Endothelial cell of umbilical vein (primary cell): ENCODE data around the gene ZBTB20. TPM values are rescaled to one million over a fixed set of nuclear protein-coding genes. Genes with fewer than 3 reads are reported as not detected.

ENCODE experiments used
- BruUV-seq: library from RNA; stranded (reverse); fragments of 400-500 nt; replicated peaks from 2 replicates; lab custom pipeline; 2021; lab: Mats Ljungman, UMichigan
- CTCF ChIA-PET: fragments of 300-600, 350-600 bp; sonication (Branson Sonifier 250); formaldehyde crosslinking; loops from one replicate; lab custom pipeline; 2021; ENCODE audit warnings: antibody characterized with exemption, inconsistent platforms; lab: Charles Lee
- POLR2A ChIA-PET: fragments of 300-600, 350-600 bp; sonication (Branson Sonifier 250); formaldehyde crosslinking; loops from one replicate; lab custom pipeline; 2021; ENCODE audit warnings: antibody characterized with exemption, inconsistent platforms; lab: Charles Lee
- DNase-seq: peaks from one replicate; pipeline ENCODE4 v3.0.0-alpha.2; 2011; ENCODE audit warnings: low read depth, low spot score
- FAIRE-seq: peaks from 2 replicates; lab custom pipeline; 2011; peaks lifted over from hg19 to GRCh38; lab: Jason Lieb, UNC
- H2AFZ ChIP-seq: 2 replicates; pipeline ENCODE4 v1.6.0; 2012; ENCODE audit warnings: low read depth, low read length, control low read depth, inconsistent platforms
- H3K27ac ChIP-seq: 2 replicates; pipeline ENCODE4 v1.5.1; 2011; ENCODE audit warnings: low read depth, mild to moderate bottlenecking, control low read depth, low read length, moderate library complexity; ENCODE audit not compliant: insufficient read depth
- H3K27me3 ChIP-seq, 2 experiments: 2 replicates each; pipeline versions ENCODE4 v1.6.0 to v1.6.1; 2011; ENCODE audit warnings: low read length in 2 of 2, mixed read lengths in 1 of 2; ENCODE audit not compliant: control insufficient read depth in 2 of 2, insufficient read depth in 2 of 2
- H3K36me3 ChIP-seq, 2 experiments: 2 replicates in 1 of 2; 3 replicates in 1 of 2; pipeline ENCODE4 v1.5.1; 2011; ENCODE audit warnings: low read length in 2 of 2, mild to moderate bottlenecking in 1 of 2, moderate library complexity in 1 of 2; ENCODE audit not compliant: control insufficient read depth in 2 of 2, insufficient read depth in 2 of 2; ENCODE audit errors: extremely low read depth in 1 of 2
- H3K4me1 ChIP-seq: 3 replicates; pipeline ENCODE4 v1.5.1; 2011; ENCODE audit warnings: mild to moderate bottlenecking, low read length; ENCODE audit not compliant: control insufficient read depth, insufficient read depth; ENCODE audit errors: extremely low read depth
- H3K4me2 ChIP-seq: 2 replicates; pipeline ENCODE4 v1.6.1; 2011; ENCODE audit warnings: low read length, control low read depth, mixed read lengths; ENCODE audit not compliant: insufficient read depth
- H3K4me3 ChIP-seq, 3 experiments: fragments of 200-600 bp in 1 of 3; sonication (generic), shearing (Covaris generic) in 1 of 3; replicated peaks in 1 of 3; 2 replicates each; pipeline ENCODE4 v1.5.1; 2011 to 2016; ENCODE audit warnings: control low read depth in 3 of 3, low read length in 3 of 3, mild to moderate bottlenecking in 2 of 3, inconsistent platforms in 1 of 3, low read depth in 1 of 3, moderate library complexity in 1 of 3; ENCODE audit not compliant: insufficient read depth in 1 of 3
- H3K79me2 ChIP-seq: 2 replicates; pipeline ENCODE4 v1.6.0; 2012; ENCODE audit warnings: low read length, inconsistent platforms; ENCODE audit not compliant: control insufficient read depth, insufficient read depth
- H3K9ac ChIP-seq: replicated peaks from 2 replicates; pipeline ENCODE3; 2011; ENCODE audit warnings: low read length, control low read depth; ENCODE audit not compliant: insufficient read depth; ENCODE audit errors: extremely low read depth
- H3K9me1 ChIP-seq: replicated peaks from 3 replicates; pipeline ENCODE4 v1.6.0; 2011; ENCODE audit warnings: mild to moderate bottlenecking, low read length; ENCODE audit not compliant: control insufficient read depth, insufficient read depth; ENCODE audit errors: extremely low read depth
- H3K9me3 ChIP-seq: replicated peaks from 2 replicates; pipeline ENCODE4 v1.5.1; 2012; ENCODE audit warnings: low read length, inconsistent platforms; ENCODE audit not compliant: control insufficient read depth, insufficient read depth
- H4K20me1 ChIP-seq: replicated peaks from 2 replicates; pipeline ENCODE3; 2011; ENCODE audit warnings: mild to moderate bottlenecking, low read length; ENCODE audit not compliant: control insufficient read depth, insufficient read depth; ENCODE audit errors: extremely low read depth
- EZH2 ChIP-seq: IDR thresholded peaks from 2 replicates; pipeline ENCODE4 v1.6.1; 2012; ENCODE audit warnings: borderline replicate concordance, low read depth, mild to moderate bottlenecking, moderate library complexity, low read length, inconsistent platforms; ENCODE audit not compliant: severe bottlenecking
- FOS ChIP-seq: IDR thresholded peaks from 2 replicates; pipeline ENCODE4 v1.6.1; 2011; ENCODE audit warnings: mild to moderate bottlenecking, low read length, moderate library complexity, borderline replicate concordance; ENCODE audit not compliant: insufficient read depth
- GATA2 ChIP-seq: IDR thresholded peaks from 2 replicates; pipeline ENCODE4 v1.7.0; 2011; ENCODE audit warnings: low read depth, mild to moderate bottlenecking, moderate library complexity, mixed read lengths, low read length; ENCODE audit not compliant: insufficient read length, insufficient read depth
- JUN ChIP-seq: IDR thresholded peaks from 2 replicates; pipeline ENCODE4 v1.6.1; 2011; ENCODE audit warnings: borderline replicate concordance, low read depth; ENCODE audit not compliant: insufficient read length, insufficient read depth
- MYC ChIP-seq: IDR thresholded peaks from one replicate; pipeline ENCODE4 v1.6.1; 2011; ENCODE audit warnings: mild to moderate bottlenecking, low read depth, low read length
- POLR2A ChIP-seq: IDR thresholded peaks from 2 replicates; pipeline ENCODE4 v1.6.1; 2012; ENCODE audit warnings: low read depth, mild to moderate bottlenecking, control low read depth, low read length
- POLR2AphosphoS5 ChIP-seq: IDR thresholded peaks from 2 replicates; pipeline ENCODE4 v1.6.1; 2012; ENCODE audit warnings: low read depth, mild to moderate bottlenecking, control low read depth, low read length, moderate library complexity; ENCODE audit not compliant: insufficient read depth
- dilution Hi-C: fragments of 300-500 bp; cut with MboI; formaldehyde crosslinking; loops from one replicate; pipeline ENCODE4 v1.15.0; 2019; ENCODE audit warnings: low sequenced_read_pairs; ENCODE audit not compliant: extremely low pct_ligation_motif_present
- intact Hi-C: fragments of 100-400 bp; cut with micrococcal nuclease; formaldehyde crosslinking; loops from one replicate; pipeline ENCODE4 v1.10.0; 2022
- polyA plus RNA-seq, 4 experiments: library from polyadenylated mRNA; depleted of rRNA in 3 of 4; stranded (reverse) in 3 of 4; unstranded in 1 of 4; fragments of >200 nt; gene quantifications; 2 replicates each; pipeline versions ENCODE4 v1.2.1 to v1.2.3, GENCODE V29; 2011 to 2012; ENCODE audit warnings: missing spikeins in 1 of 4
- total RNA-seq: library from RNA; stranded (reverse); gene quantifications from 2 replicates; pipeline ENCODE4 v1.2.3, GENCODE V29; 2021
- TF ChIP-seq, protein P1 (sequence below), 2 donors: IDR thresholded peaks; 1 replicate in 1 of 2; 2 replicates in 1 of 2; pipeline ENCODE4 v1.5.1; 2011; ENCODE audit warnings: low read length in 2 of 2, mild to moderate bottlenecking in 2 of 2, moderate library complexity in 2 of 2, control low read depth in 1 of 2, inconsistent platforms in 1 of 2, low read depth in 1 of 2; ENCODE audit not compliant: insufficient read depth in 1 of 2; ENCODE audit errors: extremely low read depth in 1 of 2
- TF ChIP-seq, protein P2 (sequence below): IDR thresholded peaks from 2 replicates; pipeline ENCODE4 v1.6.1; 2011; ENCODE audit not compliant: insufficient read depth, insufficient read length

ZBTB20 gene
- total and polyA plus RNA-seq, 2 donors (not counting 3 experiments of a cell fraction or from before 2014, with no cell fraction given): 2.1 to 20.5 TPM

DNA sequence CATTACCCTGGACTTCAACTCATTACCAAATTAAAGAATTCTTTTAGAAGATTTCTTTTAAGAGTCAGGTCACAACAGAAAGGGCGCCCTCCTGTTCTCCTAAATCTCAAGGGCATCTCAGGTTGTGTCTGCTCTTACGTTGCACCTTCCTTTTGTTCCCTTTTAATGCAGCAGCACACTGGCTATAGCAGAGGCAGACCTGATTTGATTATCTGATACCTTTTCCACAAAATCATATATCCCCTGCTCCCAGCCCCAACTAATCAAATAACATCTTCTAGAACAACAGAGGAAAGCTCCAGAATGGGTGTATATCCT is 813.2 kb downstream of the ZBTB20 start:
- Histone ChIP-seq H2AFZ (no peak overlapping the region), H4K20me1 (no peaks in the 10 kb centered on the region), H3K4me2 (no peak overlapping the region), H3K27ac (no peak overlapping the region), H3K9me1 (no peaks in the 10 kb centered on the region), H3K36me3 (peaks cover 0 to 1% of the 10 kb centered on the region in 2 experiments), H3K27me3 (no peaks in the 10 kb centered on the region), H3K4me3 (no peak overlapping the region), H3K4me1 (no peaks in the 10 kb centered on the region), H3K9ac (no peak overlapping the region), H3K79me2 (no peaks in the 10 kb centered on the region), H3K9me3 (no peaks in the 10 kb centered on the region)
- intact Hi-C loops (no loop called here), dilution Hi-C loops (no loop called here)
- no peak for DNase-seq
- POLR2A ChIA-PET: no interaction called here
- FAIRE-seq: no peak
- no TSS peak for BruUV-seq
- CTCF ChIA-PET: interaction anchor here (1.0 to 1.1 kb wide), 2 partner anchors 13 to 64 kb away, joined by 3 read pairs; no protein-coding TSS in a partner anchor
- no peak for TF ChIP-seq EZH2

DNA sequence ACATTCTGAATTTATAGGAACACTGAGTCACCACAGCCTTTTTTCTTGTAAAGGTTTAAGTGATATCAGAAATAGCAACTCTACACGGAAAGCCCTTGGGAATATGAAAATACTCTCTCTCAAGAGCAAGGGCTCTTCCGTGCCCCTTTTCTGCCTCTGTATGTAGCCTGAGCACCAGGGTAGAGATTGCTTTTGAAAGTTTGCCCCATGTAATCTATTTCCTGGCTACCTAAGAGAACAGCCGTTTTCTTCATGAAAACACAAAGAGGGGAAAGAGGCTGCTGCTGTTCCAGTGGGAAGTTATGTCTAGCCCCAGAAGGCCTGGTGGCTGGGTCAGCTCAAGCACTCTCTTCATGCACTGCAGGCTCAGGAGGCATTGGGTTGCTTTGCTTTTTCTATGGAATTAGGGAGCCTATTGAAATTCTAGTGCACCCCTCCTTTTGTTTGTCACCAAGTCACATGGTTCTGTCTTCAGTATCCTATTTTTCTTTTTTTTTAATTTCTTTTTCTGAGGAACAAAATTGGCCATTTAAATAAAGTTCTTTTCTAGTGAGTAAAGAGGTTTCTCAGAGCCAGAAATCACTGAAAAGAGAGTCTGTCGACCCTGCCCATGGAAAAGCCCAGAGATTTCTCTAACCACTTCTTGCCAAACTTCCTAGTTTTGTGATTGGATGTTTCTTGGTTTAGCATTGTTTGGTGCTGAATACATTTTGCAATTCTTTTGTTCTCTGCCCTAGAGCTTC is 813.7 kb downstream of the ZBTB20 start:
- Histone ChIP-seq H3K4me1 (no peaks in the 10 kb centered on the region), H2AFZ (no peak overlapping the region), H3K79me2 (no peaks in the 10 kb centered on the region), H4K20me1 (no peaks in the 10 kb centered on the region), H3K27me3 (no peaks in the 10 kb centered on the region), H3K4me2 (no peak overlapping the region), H3K36me3 (peaks cover 0 to 1% of the 10 kb centered on the region in 2 experiments), H3K9ac (no peak overlapping the region), H3K4me3 (no peak overlapping the region), H3K9me1 (no peaks in the 10 kb centered on the region), H3K27ac (no peak overlapping the region), H3K9me3 (no peaks in the 10 kb centered on the region)
- POLR2A ChIA-PET: no interaction called here
- BruUV-seq: no TSS peak
- TF ChIP-seq POLR2A (no peak), FOS (no peak), EZH2 (no peak), GATA2 (no peak), JUN (no peak), MYC (no peak), POLR2AphosphoS5 (no peak)
- TF ChIP-seq, protein P1, sequence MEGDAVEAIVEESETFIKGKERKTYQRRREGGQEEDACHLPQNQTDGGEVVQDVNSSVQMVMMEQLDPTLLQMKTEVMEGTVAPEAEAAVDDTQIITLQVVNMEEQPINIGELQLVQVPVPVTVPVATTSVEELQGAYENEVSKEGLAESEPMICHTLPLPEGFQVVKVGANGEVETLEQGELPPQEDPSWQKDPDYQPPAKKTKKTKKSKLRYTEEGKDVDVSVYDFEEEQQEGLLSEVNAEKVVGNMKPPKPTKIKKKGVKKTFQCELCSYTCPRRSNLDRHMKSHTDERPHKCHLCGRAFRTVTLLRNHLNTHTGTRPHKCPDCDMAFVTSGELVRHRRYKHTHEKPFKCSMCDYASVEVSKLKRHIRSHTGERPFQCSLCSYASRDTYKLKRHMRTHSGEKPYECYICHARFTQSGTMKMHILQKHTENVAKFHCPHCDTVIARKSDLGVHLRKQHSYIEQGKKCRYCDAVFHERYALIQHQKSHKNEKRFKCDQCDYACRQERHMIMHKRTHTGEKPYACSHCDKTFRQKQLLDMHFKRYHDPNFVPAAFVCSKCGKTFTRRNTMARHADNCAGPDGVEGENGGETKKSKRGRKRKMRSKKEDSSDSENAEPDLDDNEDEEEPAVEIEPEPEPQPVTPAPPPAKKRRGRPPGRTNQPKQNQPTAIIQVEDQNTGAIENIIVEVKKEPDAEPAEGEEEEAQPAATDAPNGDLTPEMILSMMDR (IDR thresholded peaks at IDR 0.05; ENCODE audit: extremely low read depth in 1 of 2, insufficient read depth in 1 of 2, low read depth in 1 of 2, low read length in 2 of 2): no peak
- TF ChIP-seq, protein P2, sequence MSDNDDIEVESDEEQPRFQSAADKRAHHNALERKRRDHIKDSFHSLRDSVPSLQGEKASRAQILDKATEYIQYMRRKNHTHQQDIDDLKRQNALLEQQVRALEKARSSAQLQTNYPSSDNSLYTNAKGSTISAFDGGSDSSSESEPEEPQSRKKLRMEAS: no peak
- no peak for FAIRE-seq
- DNase-seq: no peak
- dilution Hi-C loops: no loop called here
- intact Hi-C loops: no loop called here
- CTCF ChIA-PET: interaction anchor here (1.1 kb wide), 1 partner anchor 14 kb away, joined by 3 read pairs; no protein-coding TSS in a partner anchor
